NCI-H1930 (cell line): ENCODE measurements around the gene PIK3R1.
A peak's percentile ranks its signal among the peaks of the same experiment; 100 is the strongest.

Experiments used
- DNase-seq, 2 experiments: peaks; one replicate each; lab custom pipeline; 2025; lab: John Stamatoyannopoulos, UW

Gene PIK3R1

GRCh38 chr5:68252673-68253623 is 37.4 kb downstream of the PIK3R1 start:
- peak; percentile 2 to 7 for DNase-seq

DNA sequence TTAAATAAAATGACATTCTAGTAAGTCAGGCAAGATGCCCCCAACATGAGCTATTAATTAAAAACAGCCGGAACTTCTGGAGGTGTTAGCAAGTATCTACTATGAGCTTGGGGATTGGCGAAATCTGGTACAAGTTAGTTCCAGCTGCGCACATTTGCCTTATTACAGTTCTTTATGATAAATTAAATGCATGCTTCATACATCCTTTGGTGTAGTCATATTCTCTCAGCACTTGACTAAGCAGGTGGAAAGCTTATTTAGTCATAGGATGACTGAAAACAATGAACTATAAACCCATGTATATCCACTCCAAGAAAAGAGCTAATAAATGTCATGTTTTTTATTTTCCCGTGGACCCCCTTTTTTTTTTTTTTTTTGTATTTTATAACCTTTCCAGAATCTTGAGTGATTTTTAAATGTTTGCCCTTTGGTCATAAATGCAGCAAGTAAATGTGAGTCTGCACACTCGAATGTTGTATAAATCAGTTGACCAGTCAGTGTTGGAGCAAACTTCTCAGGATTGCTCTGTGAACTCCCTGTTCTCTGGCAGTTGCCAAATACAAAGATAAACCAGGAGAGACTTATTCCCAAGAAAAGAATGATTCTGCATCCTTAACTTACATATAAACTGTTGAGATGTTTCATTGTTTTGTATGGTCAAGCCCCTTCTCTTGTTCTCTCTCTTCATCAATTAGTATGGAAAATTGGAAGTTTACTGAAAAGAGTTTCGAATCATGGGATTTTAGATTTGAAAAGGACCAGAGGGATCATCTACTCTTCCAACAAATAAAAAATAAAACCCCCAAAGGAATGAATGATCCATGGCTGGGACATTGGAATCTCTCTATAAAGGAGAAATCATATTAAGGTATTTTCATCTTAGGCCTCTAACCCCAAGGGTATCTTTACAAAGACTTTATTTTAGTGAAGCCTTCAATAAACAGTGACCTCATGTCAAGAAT is 38.3 kb downstream of the PIK3R1 start:
- no peak for DNase-seq

- DNase-seq, result no peak
Measured at GRCh38 chr5:68254810-68255209, 39.3 kb downstream of the PIK3R1 start.

DNA sequence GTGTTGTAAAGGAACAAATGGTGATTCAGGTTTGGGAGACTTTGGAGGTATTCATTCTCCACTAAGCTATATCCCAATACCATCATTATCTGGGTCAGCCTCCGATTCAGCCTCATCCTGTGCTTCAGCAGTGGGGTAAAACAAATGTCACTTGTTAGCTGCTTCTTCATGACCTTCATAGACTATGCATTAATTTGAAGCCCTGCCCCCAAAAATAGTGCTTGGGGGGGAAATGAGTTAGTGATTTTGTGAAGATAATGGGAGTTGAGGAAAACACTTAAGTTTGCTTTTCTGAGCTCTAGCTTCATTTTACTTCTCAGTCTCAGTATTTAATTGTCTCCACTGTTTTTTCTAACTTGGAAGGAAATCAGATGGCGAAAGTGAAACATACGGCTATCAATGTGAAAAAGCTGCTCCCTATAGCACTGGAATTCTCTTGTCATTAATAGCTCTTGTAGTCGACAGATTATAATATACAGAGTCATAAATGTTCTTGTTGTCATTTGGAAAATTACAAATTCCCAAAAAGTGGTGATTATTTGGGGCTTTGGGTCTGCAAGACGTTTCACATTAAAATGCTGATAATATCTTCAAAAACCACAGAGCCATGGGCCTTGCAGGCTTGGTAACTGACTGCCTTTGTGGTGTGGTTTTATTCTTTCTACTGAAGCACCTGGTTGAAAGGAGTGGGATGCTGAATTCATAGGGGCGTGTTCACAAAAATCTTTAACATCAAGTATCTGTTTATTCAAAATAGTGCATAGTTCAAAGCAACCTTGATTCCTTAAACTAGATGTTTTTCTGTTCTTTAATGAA is 40.0 kb downstream of the PIK3R1 start:
- no peak for DNase-seq

- DNase-seq, result no peak
Measured at GRCh38 chr5:68257210-68257609, 41.7 kb downstream of the PIK3R1 start.

DNA sequence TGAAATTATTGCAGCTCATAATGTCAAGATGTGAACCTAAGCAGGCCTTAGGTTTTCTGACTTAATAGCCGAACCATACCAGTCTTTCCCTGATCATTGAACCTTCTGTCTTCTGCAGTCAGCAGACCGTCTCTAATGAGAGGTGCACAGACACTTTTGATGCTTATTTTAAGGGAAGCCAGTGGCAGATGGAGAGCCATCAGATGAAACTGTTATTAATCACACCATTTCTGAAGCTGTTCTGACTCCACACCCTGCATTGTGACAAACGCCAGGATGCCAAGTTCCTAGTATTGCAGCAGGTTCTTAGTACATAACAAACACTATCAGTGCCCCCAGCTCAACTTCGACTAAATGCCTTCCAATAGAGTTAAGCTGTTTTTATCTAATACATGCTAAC is 43.0 kb downstream of the PIK3R1 start:
- DNase-seq, result no peak

- no peak for DNase-seq
Measured at GRCh38 chr5:68259700-68260099, 44.1 kb downstream of the PIK3R1 start.

DNA sequence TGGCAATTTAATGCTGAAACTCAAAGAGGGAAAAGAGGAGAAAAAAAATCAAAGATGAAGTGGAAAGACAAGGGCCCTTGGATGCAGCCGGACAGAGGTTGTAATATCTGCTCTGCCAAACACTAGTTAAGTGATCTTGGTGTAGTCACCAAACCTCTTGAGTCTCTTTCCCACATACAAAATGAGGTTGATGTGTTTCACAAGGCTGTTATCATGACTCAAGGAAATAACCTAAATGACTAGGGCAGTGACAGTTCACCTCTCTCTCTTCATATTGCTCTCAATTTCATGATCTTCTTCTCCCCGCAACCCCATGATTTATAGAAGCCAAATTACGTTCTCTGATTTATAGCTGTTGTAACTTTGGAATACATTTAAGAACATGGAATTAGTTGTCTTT is 44.9 kb downstream of the PIK3R1 start:
- no peak for DNase-seq

GRCh38 chr5:68261169-68261568 is 45.6 kb downstream of the PIK3R1 start:
- DNase-seq, result no peak

- DNase-seq, result no peak
Measured at GRCh38 chr5:68261569-68262065, 46.1 kb downstream of the PIK3R1 start.

- DNase-seq, result no peak
Measured at GRCh38 chr5:68264024-68264956, 48.7 kb downstream of the PIK3R1 start.

GRCh38 chr5:68265347-68265746 is 49.8 kb downstream of the PIK3R1 start:
- DNase-seq, result no peak

DNA sequence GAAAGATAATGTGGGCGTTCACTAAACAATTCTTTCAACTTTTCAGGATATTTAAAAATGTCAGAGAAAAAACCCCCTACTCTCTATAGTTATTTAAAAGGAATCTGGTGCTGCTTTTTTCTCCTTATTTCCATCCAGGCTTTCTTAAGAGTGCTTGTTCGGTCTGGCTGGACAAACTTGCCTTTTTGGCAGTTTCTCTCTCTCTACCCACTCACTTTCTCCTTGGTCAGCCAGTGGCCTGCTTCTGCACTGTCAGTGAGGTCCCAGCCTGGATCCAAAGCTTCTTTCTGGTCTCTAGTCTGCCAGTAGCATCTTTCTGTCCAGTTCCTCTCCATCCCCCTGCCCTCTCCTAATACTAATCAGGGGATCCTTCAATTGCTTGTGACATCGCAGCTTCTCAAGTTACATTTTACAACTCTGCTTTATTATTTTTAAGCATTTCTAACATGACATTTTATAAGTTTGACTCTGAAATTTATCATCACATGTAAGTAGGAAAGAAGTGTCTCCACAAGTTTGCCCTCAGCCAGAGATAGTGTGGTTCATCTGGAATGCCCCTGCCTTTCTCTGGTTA is 50.4 kb downstream of the PIK3R1 start:
- DNase-seq, result no peak

DNA sequence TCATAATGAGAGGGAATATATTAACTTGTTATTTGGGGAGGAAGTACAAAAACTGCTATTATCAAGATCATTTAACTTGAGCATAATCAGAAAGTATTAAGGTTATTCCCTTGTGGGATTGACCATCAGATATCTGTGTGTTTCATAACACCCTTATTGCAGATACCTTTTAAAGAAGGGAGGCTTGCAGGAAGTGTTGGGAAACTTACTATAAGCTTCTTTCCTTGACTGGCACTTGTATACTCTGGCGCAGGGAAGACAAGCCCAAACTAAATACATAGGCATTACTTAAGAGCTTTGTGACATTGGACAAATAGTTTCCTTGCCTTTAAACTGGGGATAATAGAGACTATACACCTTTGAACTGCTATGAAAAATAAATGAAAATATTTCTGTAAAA is 50.9 kb downstream of the PIK3R1 start:
- no peak for DNase-seq

DNA sequence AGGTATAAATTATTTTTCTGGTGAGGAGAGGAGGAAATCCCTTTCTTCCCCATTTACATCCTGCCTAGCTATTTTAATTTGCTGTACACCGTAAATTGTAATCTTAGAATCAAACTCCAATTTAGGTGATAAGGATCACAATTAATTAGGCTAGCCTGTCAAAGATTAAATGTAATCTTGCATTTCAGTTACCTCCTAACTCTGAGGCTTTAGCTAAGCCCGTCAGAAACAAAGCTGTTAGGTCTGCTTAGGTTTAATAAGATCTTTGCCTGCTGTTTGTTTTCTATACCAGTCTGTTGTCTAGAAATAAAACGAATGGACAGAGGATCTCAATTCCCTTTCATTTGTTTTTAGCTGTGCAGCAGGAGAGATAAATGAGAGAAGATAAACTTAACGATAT is 51.5 kb downstream of the PIK3R1 start:
- DNase-seq, result no peak

GRCh38 chr5:68268101-68268851 is 52.7 kb downstream of the PIK3R1 start:
- no peak for DNase-seq

- no peak for DNase-seq
Measured at GRCh38 chr5:68268852-68269130, 53.2 kb downstream of the PIK3R1 start.

DNA sequence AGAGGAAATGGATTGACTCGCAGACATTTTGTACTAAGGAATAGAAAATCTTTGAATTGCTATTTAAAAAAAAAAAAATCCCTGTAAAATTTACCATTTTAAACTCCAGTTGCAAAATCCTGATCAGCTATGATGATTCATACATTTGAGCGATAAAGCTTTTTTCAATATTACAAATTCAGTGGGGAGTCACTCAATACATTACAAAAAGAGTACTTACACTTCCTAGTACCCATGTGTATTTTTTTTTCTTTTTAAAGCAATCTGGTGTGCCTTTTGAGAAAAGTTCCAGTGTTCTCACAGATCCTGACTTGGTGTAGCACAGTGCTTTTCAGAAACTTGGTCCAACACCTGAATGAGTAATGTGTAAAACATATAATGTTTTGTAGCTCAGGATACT is 54.3 kb downstream of the PIK3R1 start:
- no peak for DNase-seq

- DNase-seq, result no peak
Measured at GRCh38 chr5:68270399-68270975, 54.9 kb downstream of the PIK3R1 start.
